ENCODE results near the gene S1PR4.

S1PR4 gene

DNA sequence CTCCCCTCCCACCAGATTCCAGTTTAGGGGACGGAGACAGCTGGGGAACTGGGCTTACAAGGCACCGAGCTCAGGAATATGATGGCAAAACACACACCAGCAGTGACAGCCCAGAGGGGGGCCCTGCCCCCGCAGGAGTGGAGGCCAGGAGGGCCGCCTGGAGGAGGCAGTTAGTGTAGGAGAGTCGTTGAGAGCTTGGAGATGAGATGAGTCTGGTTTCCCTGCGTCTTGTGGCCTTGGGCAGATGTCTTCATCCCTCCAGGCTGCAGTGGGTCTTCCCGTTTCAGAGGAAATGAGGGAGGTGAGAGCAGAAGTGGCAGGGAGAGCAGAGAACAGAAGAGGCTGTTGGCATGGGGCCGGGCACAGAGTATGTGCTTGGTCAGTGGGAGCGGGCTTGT is 50.8 kb downstream of the S1PR4 start:
- TF ChIP-seq, protein P1, sequence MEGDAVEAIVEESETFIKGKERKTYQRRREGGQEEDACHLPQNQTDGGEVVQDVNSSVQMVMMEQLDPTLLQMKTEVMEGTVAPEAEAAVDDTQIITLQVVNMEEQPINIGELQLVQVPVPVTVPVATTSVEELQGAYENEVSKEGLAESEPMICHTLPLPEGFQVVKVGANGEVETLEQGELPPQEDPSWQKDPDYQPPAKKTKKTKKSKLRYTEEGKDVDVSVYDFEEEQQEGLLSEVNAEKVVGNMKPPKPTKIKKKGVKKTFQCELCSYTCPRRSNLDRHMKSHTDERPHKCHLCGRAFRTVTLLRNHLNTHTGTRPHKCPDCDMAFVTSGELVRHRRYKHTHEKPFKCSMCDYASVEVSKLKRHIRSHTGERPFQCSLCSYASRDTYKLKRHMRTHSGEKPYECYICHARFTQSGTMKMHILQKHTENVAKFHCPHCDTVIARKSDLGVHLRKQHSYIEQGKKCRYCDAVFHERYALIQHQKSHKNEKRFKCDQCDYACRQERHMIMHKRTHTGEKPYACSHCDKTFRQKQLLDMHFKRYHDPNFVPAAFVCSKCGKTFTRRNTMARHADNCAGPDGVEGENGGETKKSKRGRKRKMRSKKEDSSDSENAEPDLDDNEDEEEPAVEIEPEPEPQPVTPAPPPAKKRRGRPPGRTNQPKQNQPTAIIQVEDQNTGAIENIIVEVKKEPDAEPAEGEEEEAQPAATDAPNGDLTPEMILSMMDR (IDR thresholded peaks at IDR 0.05): no peak
- no peak overlapping the region for H3K4me3 ChIP-seq
- no peak overlapping the region for H3K27ac ChIP-seq
- DNase-seq (ENCODE audit: low spot score): no peak
